Vagina (tissue), 2 donors: ENCODE data around the gene MTA3.

Source experiments
- POLR2AphosphoS5 ChIP-seq, 2 donors: sonication (generic); formaldehyde crosslinking; IDR thresholded peaks; one replicate each; pipeline ENCODE4 v1.9.0; 2017; ENCODE audit warnings: antibody characterized with exemption in 2 of 2, mild to moderate bottlenecking in 2 of 2, low read depth in 1 of 2; ENCODE audit not compliant: insufficient read depth in 1 of 2
- TF ChIP-seq, protein P1 (sequence below), 3 experiments: fragments of 450-650 bp in 2 of 3; fragments of 200-600 bp in 1 of 3; sonication (generic) in 1 of 3; IDR thresholded peaks; one replicate each; pipeline ENCODE4 v1.5.1; 2017 to 2019; ENCODE audit warnings: antibody characterized with exemption in 3 of 3, mild to moderate bottlenecking in 2 of 3, moderate library complexity in 2 of 3

- TF ChIP-seq POLR2AphosphoS5 (IDR thresholded peaks at IDR 0.05; ENCODE audit: insufficient read depth in 1 of 2, low read depth in 1 of 2), result no peak
- TF ChIP-seq, protein P1, sequence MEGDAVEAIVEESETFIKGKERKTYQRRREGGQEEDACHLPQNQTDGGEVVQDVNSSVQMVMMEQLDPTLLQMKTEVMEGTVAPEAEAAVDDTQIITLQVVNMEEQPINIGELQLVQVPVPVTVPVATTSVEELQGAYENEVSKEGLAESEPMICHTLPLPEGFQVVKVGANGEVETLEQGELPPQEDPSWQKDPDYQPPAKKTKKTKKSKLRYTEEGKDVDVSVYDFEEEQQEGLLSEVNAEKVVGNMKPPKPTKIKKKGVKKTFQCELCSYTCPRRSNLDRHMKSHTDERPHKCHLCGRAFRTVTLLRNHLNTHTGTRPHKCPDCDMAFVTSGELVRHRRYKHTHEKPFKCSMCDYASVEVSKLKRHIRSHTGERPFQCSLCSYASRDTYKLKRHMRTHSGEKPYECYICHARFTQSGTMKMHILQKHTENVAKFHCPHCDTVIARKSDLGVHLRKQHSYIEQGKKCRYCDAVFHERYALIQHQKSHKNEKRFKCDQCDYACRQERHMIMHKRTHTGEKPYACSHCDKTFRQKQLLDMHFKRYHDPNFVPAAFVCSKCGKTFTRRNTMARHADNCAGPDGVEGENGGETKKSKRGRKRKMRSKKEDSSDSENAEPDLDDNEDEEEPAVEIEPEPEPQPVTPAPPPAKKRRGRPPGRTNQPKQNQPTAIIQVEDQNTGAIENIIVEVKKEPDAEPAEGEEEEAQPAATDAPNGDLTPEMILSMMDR (IDR thresholded peaks at IDR 0.05), result no peak
These were observed 21.4 kb upstream of the MTA3 start for GRCh38 chr2:42547014-42547413.
